Lower leg skin (tissue), 4 donors: ENCODE data around the gene SNAPC2. TPM values are rescaled to one million over a fixed set of nuclear protein-coding genes. Genes with fewer than 3 reads are reported as not detected.

Experiments used
- DNase-seq, 2 donors: peaks; one replicate each; pipeline ENCODE4 v3.0.0-alpha.2; 2019; ENCODE audit warnings: low spot score in 2 of 2
- H3K4me3 ChIP-seq: fragments of 200-600 bp; sonication (generic); 2 replicates; pipeline ENCODE4 v1.5.1; 2017; ENCODE audit warnings: mild to moderate bottlenecking, low read depth; ENCODE audit not compliant: poor library complexity, severe bottlenecking
- CTCF ChIP-seq, 3 donors: fragments of 450-650 bp; IDR thresholded peaks; one replicate each; pipeline ENCODE4 v1.5.1; 2016; ENCODE audit warnings: antibody characterized with exemption in 3 of 3, mild to moderate bottlenecking in 3 of 3, moderate library complexity in 2 of 3
- POLR2A ChIP-seq, 2 donors: fragments of 450-650 bp; IDR thresholded peaks; one replicate each; pipeline ENCODE4 v1.6.1; 2016 to 2017; ENCODE audit warnings: antibody characterized with exemption in 2 of 2, mild to moderate bottlenecking in 1 of 2, moderate library complexity in 1 of 2
- WGBS, 2 donors: methylation state at CpG; one replicate each; pipeline ENCODE4 v1.1.5; 2018; 5-methylcytosine and 5-hydroxymethylcytosine counted together
- intact Hi-C: fragments of 100-400 bp; cut with DNase I; formaldehyde crosslinking; loops from one replicate; pipeline ENCODE4 v1.15.0; 2023; ENCODE audit warnings: low total_unique reads
- total RNA-seq, 4 donors: library from RNA; depleted of rRNA; stranded (reverse); fragments of >200 nt; gene quantifications; one replicate each; pipeline ENCODE4 v1.1.0, GENCODE V29; 2016

Gene SNAPC2
- total RNA-seq, 4 donors from 2014 or later, result 15.7 to 26.4 (median 24.6) TPM

GRCh38 chr19:7924651-7925170, 4.6 kb downstream of the SNAPC2 start:
- DNase-seq, result no peak
- TF ChIP-seq POLR2A (IDR thresholded peaks at IDR 0.05) (no peak), CTCF (IDR thresholded peaks at IDR 0.05) (no peak)
- intact Hi-C loops, result loop anchor here (5.0 kb wide), 1 partner anchor 72 kb away; no protein-coding TSS in a partner anchor
- whole genome bisulfite sequencing, 2 donors, result 23 to 28% methylated on average over 33 to 34 of the region's 34 CpGs
- H3K4me3 ChIP-seq, result no peak overlapping the region

GRCh38 chr19:7925171-7925851, 5.2 kb downstream of the SNAPC2 start:
- DNase-seq, result peak in 1 of 2 donors; percentile 94
- peak overlapping the region; percentile 11 for H3K4me3 ChIP-seq
- intact Hi-C loops, result loop anchor here (5.0 kb wide), 1 partner anchor 73 kb away; no protein-coding TSS in a partner anchor
- WGBS, 2 donors, result 0 to 1% methylated on average over 14 to 30 of the region's 98 CpGs
- TF ChIP-seq CTCF (IDR thresholded peaks at IDR 0.05) (no peak), POLR2A (IDR thresholded peaks at IDR 0.05) (no peak)

- 15 to 24% methylated on average over 19 to 31 of the region's 65 CpGs for WGBS, 2 donors
- no peak for TF ChIP-seq POLR2A (IDR thresholded peaks at IDR 0.05)
- no peak for TF ChIP-seq CTCF (IDR thresholded peaks at IDR 0.05)
- peak within 1 kb of the TSS; percentile 11 for H3K4me3 ChIP-seq
- intact Hi-C loops, result loop anchor here (5.0 kb wide), 1 partner anchor 74 kb away; no protein-coding TSS in a partner anchor
- no peak for DNase-seq
Observed at GRCh38 chr19:7926021-7926726, 6.0 kb downstream of the SNAPC2 start, which contains the start of gene CTXN1. CTXN1 (minus strand) TSS chr19:7926135; CDS start chr19:7925538, 597 bp downstream.

DNA sequence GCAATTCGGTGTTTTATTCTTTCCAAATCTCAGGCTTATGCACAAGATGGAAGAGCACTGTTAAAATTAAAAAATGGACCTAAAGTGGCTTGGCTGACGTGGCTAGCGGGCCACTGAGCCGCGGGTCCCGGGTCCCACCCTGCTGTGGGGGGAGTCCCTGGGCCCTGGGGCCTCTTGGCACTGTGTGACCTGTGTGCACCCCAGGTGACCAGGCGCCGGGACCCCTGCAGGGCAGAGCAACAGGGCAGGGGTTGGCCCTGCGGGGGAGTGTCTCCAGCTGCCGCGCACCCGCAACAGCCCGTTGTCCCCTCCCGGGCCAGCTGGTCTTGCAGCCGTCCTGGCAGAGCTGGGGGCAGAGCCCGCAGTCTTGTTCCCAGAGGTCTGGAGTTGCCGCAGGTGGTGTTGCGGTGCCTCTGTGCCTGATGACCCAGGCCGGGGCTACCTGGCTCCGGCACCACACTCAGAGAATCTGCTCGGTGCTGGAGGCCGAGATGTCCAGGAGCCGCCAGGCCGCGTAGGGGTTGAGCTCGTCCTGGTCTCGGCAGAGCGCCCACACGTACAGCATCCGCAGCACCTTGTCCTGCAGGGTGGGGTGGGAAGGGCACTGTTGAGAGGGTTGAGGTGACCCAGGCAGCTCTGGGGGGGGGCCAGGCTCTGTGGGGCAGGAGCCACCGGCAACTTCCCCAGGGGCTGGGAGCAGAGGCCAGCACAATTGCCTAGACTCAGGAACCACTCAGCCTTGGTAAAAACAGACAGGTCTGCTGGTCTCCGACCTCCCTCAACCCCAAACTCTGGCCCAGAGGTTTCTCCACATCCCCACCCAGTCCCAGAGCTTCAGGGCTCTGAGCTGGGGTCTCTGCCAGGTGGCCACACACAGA, 6.8 kb downstream of the SNAPC2 start:
- intact Hi-C loops, result loop anchor here (1.0 to 5.0 kb wide), 2 partner anchors 15 to 75 kb away; no protein-coding TSS in a partner anchor
- 69 to 79% methylated on average over 22 to 32 of the region's 32 CpGs for WGBS, 2 donors
- no peak overlapping the region for H3K4me3 ChIP-seq
- TF ChIP-seq POLR2A (IDR thresholded peaks at IDR 0.05), result no peak
- TF ChIP-seq CTCF (IDR thresholded peaks at IDR 0.05), result no peak
- no peak for DNase-seq
